Esophagus muscularis mucosa (tissue), 4 donors: Measurements from ENCODE around the gene PDK2. TPM values are rescaled to one million over a fixed set of nuclear protein-coding genes. Genes with fewer than 3 reads are reported as not detected.

ENCODE experiments used
- DNase-seq: peaks from one replicate; pipeline ENCODE4 v3.0.0-alpha.2; 2017; ENCODE audit errors: extremely low spot score
- H3K27ac ChIP-seq, 4 donors: fragments of 200-600 bp; sonication (generic); replicated peaks in 1 of 4; 1 replicate in 3 of 4; 2 replicates in 1 of 4; pipeline ENCODE4 v1.5.1; 2016 to 2019; ENCODE audit warnings: mild to moderate bottlenecking in 1 of 4
- H3K27me3 ChIP-seq, 4 donors: fragments of 200-600 bp; sonication (generic); one replicate each; pipeline versions ENCODE4 v1.5.1 to v1.6.0; 2016 to 2019
- H3K36me3 ChIP-seq, 4 donors: fragments of 200-600 bp; sonication (generic); one replicate each; pipeline ENCODE4 v1.5.1; 2016 to 2019
- H3K4me1 ChIP-seq, 4 donors: fragments of 200-600 bp; sonication (generic); one replicate each; pipeline ENCODE4 v1.5.1; 2016 to 2019
- H3K4me3 ChIP-seq, 4 donors: fragments of 200-600 bp; sonication (generic); 1 replicate in 2 of 4; 2 replicates in 2 of 4; pipeline ENCODE4 v1.5.1; 2016 to 2019; ENCODE audit warnings: mild to moderate bottlenecking in 4 of 4, moderate library complexity in 1 of 4
- H3K9me3 ChIP-seq, 4 donors: fragments of 200-600 bp; sonication (generic); 1 replicate in 3 of 4; 2 replicates in 1 of 4; pipeline ENCODE4 v1.5.1; 2016 to 2019
- EP300 ChIP-seq: sonication (generic); formaldehyde crosslinking; IDR thresholded peaks from one replicate; pipeline ENCODE4 v1.6.1; 2017; ENCODE audit warnings: antibody characterized with exemption
- POLR2A ChIP-seq: fragments of 450-650 bp; IDR thresholded peaks from one replicate; pipeline ENCODE4 v1.6.1; 2017; ENCODE audit warnings: antibody characterized with exemption, moderate library complexity, mild to moderate bottlenecking, low read depth
- POLR2AphosphoS5 ChIP-seq, 2 donors: sonication (generic); formaldehyde crosslinking; IDR thresholded peaks; one replicate each; pipeline ENCODE4 v1.6.1; 2017; ENCODE audit warnings: antibody characterized with exemption in 2 of 2
- WGBS: methylation state at CpG from one replicate; pipeline ENCODE4 v1.1.5; 2018; 5-methylcytosine and 5-hydroxymethylcytosine counted together
- intact Hi-C: fragments of 100-400 bp; cut with DNase I; formaldehyde crosslinking; loops from one replicate; pipeline ENCODE4 v1.15.1; 2023
- total RNA-seq, 4 donors: library from RNA; depleted of rRNA; stranded (reverse); fragments of >200 nt; gene quantifications; one replicate each; pipeline versions ENCODE4 v1.1.0 to v1.2.1, GENCODE V29; 2016
- TF ChIP-seq, protein P1 (sequence below), 3 experiments: fragments of 200-600 bp in 2 of 3; fragments of 450-650 bp in 1 of 3; sonication (generic) in 2 of 3; IDR thresholded peaks; one replicate each; pipeline ENCODE4 v1.5.1; 2017 to 2019; ENCODE audit warnings: antibody characterized with exemption in 3 of 3, mild to moderate bottlenecking in 2 of 3, moderate library complexity in 1 of 3

The PDK2 gene
- total RNA-seq, 4 donors from 2014 or later: 31.6 to 118 (median 61.4) TPM

DNA sequence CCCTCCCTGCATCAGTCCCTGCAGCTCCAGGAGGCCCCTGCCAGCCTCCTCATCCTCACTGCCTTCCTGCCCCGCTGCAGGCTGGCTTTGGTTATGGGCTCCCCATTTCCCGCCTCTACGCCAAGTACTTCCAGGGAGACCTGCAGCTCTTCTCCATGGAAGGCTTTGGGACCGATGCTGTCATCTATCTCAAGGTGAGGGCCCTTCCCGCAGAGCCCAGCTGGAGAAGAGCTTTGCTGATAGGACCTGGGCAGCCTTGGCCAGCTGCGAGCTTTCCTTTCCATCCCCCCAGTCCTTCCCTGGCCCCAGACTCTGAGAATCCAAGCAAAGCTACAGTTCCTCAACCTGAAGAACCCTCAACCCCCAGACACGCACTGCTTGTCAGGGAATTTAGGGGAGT, 14.1 kb downstream of the PDK2 start:
- DNase-seq: no peak
- no peak overlapping the region for H3K27ac ChIP-seq
- WGBS: 95% methylated on average over 6 of the region's 7 CpGs
- H3K36me3 ChIP-seq: peaks cover 39 to 67% (median 61%) of the 10 kb centered on the region in 4 donors
- H3K4me1 ChIP-seq: peaks cover 26 to 40% (median 30%) of the 10 kb centered on the region in 4 donors
- H3K4me3 ChIP-seq: no peak overlapping the region
- H3K27me3 ChIP-seq: no peaks in the 10 kb centered on the region
- intact Hi-C loops: no loop called here
- H3K9me3 ChIP-seq: no peaks in the 10 kb centered on the region
- TF ChIP-seq POLR2A (no peak), EP300 (no peak), POLR2AphosphoS5 (IDR thresholded peaks at IDR 0.05) (no peak)
- TF ChIP-seq, protein P1, sequence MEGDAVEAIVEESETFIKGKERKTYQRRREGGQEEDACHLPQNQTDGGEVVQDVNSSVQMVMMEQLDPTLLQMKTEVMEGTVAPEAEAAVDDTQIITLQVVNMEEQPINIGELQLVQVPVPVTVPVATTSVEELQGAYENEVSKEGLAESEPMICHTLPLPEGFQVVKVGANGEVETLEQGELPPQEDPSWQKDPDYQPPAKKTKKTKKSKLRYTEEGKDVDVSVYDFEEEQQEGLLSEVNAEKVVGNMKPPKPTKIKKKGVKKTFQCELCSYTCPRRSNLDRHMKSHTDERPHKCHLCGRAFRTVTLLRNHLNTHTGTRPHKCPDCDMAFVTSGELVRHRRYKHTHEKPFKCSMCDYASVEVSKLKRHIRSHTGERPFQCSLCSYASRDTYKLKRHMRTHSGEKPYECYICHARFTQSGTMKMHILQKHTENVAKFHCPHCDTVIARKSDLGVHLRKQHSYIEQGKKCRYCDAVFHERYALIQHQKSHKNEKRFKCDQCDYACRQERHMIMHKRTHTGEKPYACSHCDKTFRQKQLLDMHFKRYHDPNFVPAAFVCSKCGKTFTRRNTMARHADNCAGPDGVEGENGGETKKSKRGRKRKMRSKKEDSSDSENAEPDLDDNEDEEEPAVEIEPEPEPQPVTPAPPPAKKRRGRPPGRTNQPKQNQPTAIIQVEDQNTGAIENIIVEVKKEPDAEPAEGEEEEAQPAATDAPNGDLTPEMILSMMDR (IDR thresholded peaks at IDR 0.05): no peak

DNA sequence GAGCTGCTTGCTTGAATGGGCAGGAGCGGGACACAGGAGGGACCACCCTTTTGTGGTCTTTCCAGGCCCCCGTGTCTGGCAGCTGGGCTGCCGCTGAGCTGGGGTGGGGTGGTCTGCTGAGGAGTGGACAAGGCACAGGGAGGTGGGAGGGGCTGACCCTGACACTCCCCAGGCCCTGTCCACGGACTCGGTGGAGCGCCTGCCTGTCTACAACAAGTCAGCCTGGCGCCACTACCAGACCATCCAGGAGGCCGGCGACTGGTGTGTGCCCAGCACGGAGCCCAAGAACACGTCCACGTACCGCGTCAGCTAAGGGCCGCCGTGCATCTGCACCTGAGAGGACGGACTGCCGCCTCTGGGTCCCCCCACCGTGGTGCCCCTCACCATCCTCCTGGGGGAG, 14.6 kb downstream of the PDK2 start:
- H3K9me3 ChIP-seq: no peaks in the 10 kb centered on the region
- peaks cover 28 to 37% (median 35%) of the 10 kb centered on the region in 4 donors for H3K4me1 ChIP-seq
- peak overlapping the region in 1 of 4 donors; percentile 87 for H3K27ac ChIP-seq
- no peak for TF ChIP-seq POLR2AphosphoS5 (IDR thresholded peaks at IDR 0.05)
- TF ChIP-seq, protein P1 (IDR thresholded peaks at IDR 0.05): no peak
- no peak for TF ChIP-seq EP300
- TF ChIP-seq POLR2A: no peak
- DNase-seq: no peak
- no peaks in the 10 kb centered on the region for H3K27me3 ChIP-seq
- intact Hi-C loops: loop anchor here (5.0 kb wide), 1 partner anchor 38 kb away; no protein-coding TSS in a partner anchor
- no peak overlapping the region for H3K4me3 ChIP-seq
- WGBS: 83% methylated on average over 15 of the region's 19 CpGs
- peaks cover 39 to 62% (median 57%) of the 10 kb centered on the region in 4 donors for H3K36me3 ChIP-seq

DNA sequence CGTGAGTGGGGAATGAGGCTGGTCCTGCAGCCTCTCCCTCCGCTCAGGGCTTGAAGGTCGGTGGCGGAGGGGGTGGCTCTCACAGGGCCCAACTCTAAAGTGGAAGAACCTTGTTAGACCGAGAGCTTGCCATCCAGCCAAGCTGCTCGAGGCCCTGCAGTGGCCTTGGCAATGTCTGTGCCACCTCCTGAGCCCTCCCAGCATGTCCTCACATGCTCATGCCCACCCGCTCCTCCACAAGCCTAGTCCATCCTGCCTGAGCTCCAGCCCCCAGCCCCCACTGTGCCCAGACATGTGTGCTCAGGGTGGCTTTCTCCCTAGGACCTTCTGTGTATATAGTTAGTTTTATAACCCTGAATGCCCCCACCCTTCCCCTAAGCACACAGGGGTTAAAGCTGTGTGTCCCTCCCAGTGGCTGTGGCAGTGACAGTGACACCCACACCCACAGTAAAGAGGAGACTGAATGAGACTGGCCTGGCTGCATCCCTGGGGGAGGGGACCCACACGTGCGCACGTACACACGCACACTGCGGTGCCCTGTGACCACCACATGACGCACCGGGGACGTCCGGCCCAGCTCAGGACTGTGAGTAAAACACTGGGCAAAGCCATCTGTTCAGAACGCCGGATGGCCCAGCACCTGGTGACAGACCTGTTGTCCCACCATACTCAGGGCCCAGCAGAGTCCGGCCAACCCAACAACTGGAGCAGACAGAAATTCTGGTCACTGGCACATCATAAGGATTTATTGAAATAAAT, 15.6 kb downstream of the PDK2 start:
- intact Hi-C loops: loop anchor here (5.0 kb wide), 1 partner anchor 37 kb away; no protein-coding TSS in a partner anchor
- peaks cover 36 to 52% (median 48%) of the 10 kb centered on the region in 4 donors for H3K36me3 ChIP-seq
- TF ChIP-seq EP300 (no peak), POLR2AphosphoS5 (IDR thresholded peaks at IDR 0.05) (no peak)
- TF ChIP-seq, protein P1 (IDR thresholded peaks at IDR 0.05): no peak
- no peaks in the 10 kb centered on the region for H3K9me3 ChIP-seq
- no peaks in the 10 kb centered on the region for H3K27me3 ChIP-seq
- peak overlapping the region; percentile 78 to 87 (median 80) for H3K27ac ChIP-seq
- WGBS: 82% methylated on average over 13 of the region's 19 CpGs
- H3K4me3 ChIP-seq: no peak overlapping the region
- H3K4me1 ChIP-seq: peaks cover 30 to 43% (median 37%) of the 10 kb centered on the region in 4 donors
- no peak for DNase-seq

DNA sequence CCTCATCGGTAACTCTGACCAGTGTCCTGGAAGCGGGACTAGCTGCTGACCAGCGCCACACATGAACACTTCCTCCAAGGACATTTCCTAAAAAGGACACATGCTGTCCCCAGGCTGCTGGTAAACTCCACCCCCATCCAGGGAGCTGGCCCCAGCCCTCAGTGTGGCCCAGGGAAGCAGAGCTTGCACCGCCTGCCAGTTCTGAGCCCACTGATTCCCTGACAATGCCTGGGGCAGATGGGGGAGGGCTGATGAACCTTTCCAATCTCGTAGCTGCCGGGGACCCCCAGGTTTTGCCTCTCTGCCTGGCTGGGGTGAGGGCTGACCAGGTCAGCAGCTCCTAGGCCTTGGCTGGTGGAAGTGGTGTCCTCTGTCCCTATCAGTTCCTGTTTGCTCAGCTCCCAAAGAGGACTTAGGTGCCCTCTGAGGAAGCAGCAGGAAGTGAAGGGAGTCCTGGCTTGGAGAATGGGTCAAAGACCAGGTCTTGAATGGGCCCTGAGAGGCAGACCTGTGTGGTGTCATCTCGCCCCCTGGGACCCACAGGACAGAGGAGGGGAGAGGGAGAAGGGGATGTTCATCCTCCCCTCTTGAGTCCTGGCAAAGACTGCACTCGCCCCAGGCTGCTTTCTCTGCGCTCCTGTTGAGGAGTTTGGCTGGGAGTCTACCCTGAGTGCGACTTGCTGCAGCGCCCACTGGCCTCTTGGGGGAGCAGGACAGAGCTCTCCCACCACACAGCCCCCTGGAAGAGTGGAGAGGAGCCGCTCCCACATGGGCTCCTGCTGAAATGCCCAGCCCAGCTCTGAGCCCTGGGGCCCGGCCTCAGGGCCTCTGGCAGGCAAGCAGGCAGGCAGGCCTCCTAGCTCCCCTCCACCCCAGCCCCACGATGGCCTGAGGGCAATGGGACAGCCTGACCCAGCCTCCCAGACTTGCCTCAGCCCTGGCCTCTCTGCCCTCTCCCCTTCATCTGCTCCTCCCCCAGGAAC, 16.8 kb downstream of the PDK2 start:
- TF ChIP-seq POLR2A (no peak), EP300 (no peak), POLR2AphosphoS5 (IDR thresholded peaks at IDR 0.05) (peak; percentile 43 to 57)
- TF ChIP-seq, protein P1 (IDR thresholded peaks at IDR 0.05): no peak
- Histone ChIP-seq H3K9me3 (no peaks in the 10 kb centered on the region), H3K27ac (peak overlapping the region; percentile 78 to 87 (median 80)), H3K4me1 (peaks cover 32 to 47% (median 39%) of the 10 kb centered on the region in 4 donors), H3K36me3 (peaks cover 26 to 40% (median 37%) of the 10 kb centered on the region in 4 donors), H3K4me3 (no peak overlapping the region), H3K27me3 (no peaks in the 10 kb centered on the region)
- DNase-seq: no peak
- WGBS: 54% methylated on average over 10 of the region's 14 CpGs
- intact Hi-C loops: loop anchor here (5.0 kb wide), 1 partner anchor 35 kb away; no protein-coding TSS in a partner anchor
